B cell (primary cell): Measurements from ENCODE around the gene SLC35E3. TPM values are rescaled to one million over a fixed set of nuclear protein-coding genes. Genes with fewer than 3 reads are reported as not detected.

Experiments
- ATAC-seq: fragments of 200-7000 bp; cut with Tn5 transposase; one replicate; pipeline ENCODE4 v1.10.0; 2021; ENCODE audit warnings: low read depth, mild to moderate bottlenecking, moderate number of reproducible peaks, moderate library complexity
- CTCF ChIA-PET: fragments of 350-600 bp; sonication (Branson Sonifier 250); formaldehyde crosslinking; loops from one replicate; lab custom pipeline; 2021; ENCODE audit warnings: antibody characterized with exemption, inconsistent platforms; lab: Charles Lee
- POLR2A ChIA-PET: fragments of 350-600 bp; sonication (Branson Sonifier 250); formaldehyde crosslinking; loops from one replicate; lab custom pipeline; 2021; ENCODE audit warnings: antibody characterized with exemption; lab: Charles Lee
- DNase-seq: peaks from one replicate; pipeline ENCODE4 v3.0.0; 2013
- H2AFZ ChIP-seq: 2 replicates; pipeline ENCODE4 v1.6.1; 2012; ENCODE audit warnings: mild to moderate bottlenecking, low read depth, low read length; ENCODE audit not compliant: insufficient read depth, poor library complexity, severe bottlenecking
- H3K27ac ChIP-seq, 2 donors: 1 replicate in 1 of 2; 2 replicates in 1 of 2; pipeline ENCODE4 v1.5.1; 2012 to 2013; ENCODE audit warnings: low read length in 2 of 2, mild to moderate bottlenecking in 2 of 2, moderate library complexity in 1 of 2
- H3K27me3 ChIP-seq, 4 experiments: fragments of 200-600 bp in 1 of 4; sonication (generic) in 1 of 4; replicated peaks in 1 of 4; 1 replicate in 2 of 4; 2 replicates in 2 of 4; pipeline versions ENCODE4 v1.6.1 to v1.7.0; 2013 to 2016; ENCODE audit warnings: low read length in 3 of 4, mild to moderate bottlenecking in 2 of 4, mixed read lengths in 1 of 4, moderate library complexity in 1 of 4; ENCODE audit not compliant: insufficient read depth in 4 of 4, control insufficient read depth in 3 of 4; ENCODE audit errors: control extremely low read depth in 1 of 4
- H3K36me3 ChIP-seq, 2 experiments: replicated peaks in 1 of 2; 1 replicate in 1 of 2; 2 replicates in 1 of 2; pipeline versions ENCODE4 v1.6.1 to v1.7.1; 2013; ENCODE audit warnings: low read length in 1 of 2; ENCODE audit not compliant: insufficient read depth in 2 of 2, control insufficient read depth in 1 of 2; ENCODE audit errors: control extremely low read depth in 1 of 2, extremely low read depth in 1 of 2
- H3K4me1 ChIP-seq, 2 donors: fragments of 200-600 bp in 1 of 2; sonication (generic) in 1 of 2; 1 replicate in 1 of 2; 2 replicates in 1 of 2; pipeline versions ENCODE4 v1.5.1 to v1.6.1; 2013 to 2017; ENCODE audit warnings: low read length in 2 of 2; ENCODE audit not compliant: control insufficient read depth in 2 of 2, insufficient read depth in 2 of 2
- H3K4me2 ChIP-seq: replicated peaks from 2 replicates; pipeline ENCODE3; 2012; ENCODE audit warnings: mild to moderate bottlenecking, low read depth, low read length; ENCODE audit not compliant: poor library complexity, severe bottlenecking
- H3K4me3 ChIP-seq, 5 experiments: fragments of 200-600 bp in 1 of 5; sonication (generic) in 1 of 5; 1 replicate in 3 of 5; 2 replicates in 2 of 5; pipeline versions ENCODE4 v1.5.1 to v1.7.0; 2011 to 2016; ENCODE audit warnings: low read length in 4 of 5, mild to moderate bottlenecking in 4 of 5, low read depth in 2 of 5, control low read depth in 1 of 5, moderate library complexity in 1 of 5; ENCODE audit not compliant: insufficient read depth in 1 of 5; ENCODE audit errors: control extremely low read depth in 1 of 5, extremely low read depth in 1 of 5
- H3K79me2 ChIP-seq: fragments of 200-600 bp; sonication (generic); one replicate; pipeline ENCODE4 v1.6.0; 2016; ENCODE audit warnings: low read length; ENCODE audit not compliant: control insufficient read depth, insufficient read depth
- H3K9ac ChIP-seq: fragments of 200-600 bp; sonication (generic); 2 replicates; pipeline ENCODE4 v1.6.1; 2017; ENCODE audit warnings: mild to moderate bottlenecking, low read length, moderate library complexity
- H3K9me3 ChIP-seq, 3 donors: one replicate each; pipeline versions ENCODE4 v1.6.1 to v1.7.1; 2013; ENCODE audit warnings: low read length in 2 of 3; ENCODE audit not compliant: control insufficient read depth in 2 of 3, insufficient read depth in 1 of 3; ENCODE audit errors: control extremely low read depth in 1 of 3
- H4K20me1 ChIP-seq: 2 replicates; pipeline ENCODE4 v1.6.0; 2012; ENCODE audit warnings: mild to moderate bottlenecking, low read length; ENCODE audit not compliant: insufficient read depth, control insufficient read depth, poor library complexity, severe bottlenecking
- H3K27ac Mint-ChIP-seq: one replicate; pipeline ENCODE4 v1.8.0; 2021; ENCODE audit warnings: mixed read lengths
- H3K27me3 Mint-ChIP-seq: one replicate; pipeline ENCODE4 v1.8.0; 2021; ENCODE audit warnings: mixed read lengths
- H3K4me1 Mint-ChIP-seq: one replicate; pipeline ENCODE4 v1.8.0; 2021; ENCODE audit warnings: mixed read lengths
- H3K4me3 Mint-ChIP-seq: one replicate; pipeline ENCODE4 v1.8.0; 2021; ENCODE audit warnings: mixed read lengths
- H3K9me3 Mint-ChIP-seq: one replicate; pipeline ENCODE4 v1.8.0; 2022; ENCODE audit warnings: mixed read lengths; ENCODE audit not compliant: insufficient read depth
- EZH2 ChIP-seq: IDR thresholded peaks from 2 replicates; pipeline ENCODE4 v1.6.1; 2012; ENCODE audit warnings: borderline replicate concordance, low read depth, mild to moderate bottlenecking, moderate library complexity, low read length; ENCODE audit not compliant: insufficient read depth, poor library complexity, severe bottlenecking
- WGBS: methylation state at CpG from one replicate; pipeline ENCODE4 v1.1.5; 2013; ENCODE audit warnings: missing lambda C conversion rate; ENCODE audit not compliant: insufficient coverage; 5-methylcytosine and 5-hydroxymethylcytosine counted together
- intact Hi-C: fragments of 100-400 bp; cut with micrococcal nuclease; formaldehyde crosslinking; loops from one replicate; pipeline ENCODE4 v1.10.0; 2022
- polyA plus RNA-seq: library from polyadenylated mRNA; depleted of rRNA; stranded (reverse); fragments of >200 nt; gene quantifications from 2 replicates; pipeline ENCODE4 v1.2.3, GENCODE V29; 2012
- total RNA-seq, 2 donors: library from RNA; stranded (reverse); fragments of 120-200 nt in 1 of 2; gene quantifications; 1 replicate in 1 of 2; 2 replicates in 1 of 2; pipeline versions ENCODE4 v1.2.3 to v1.2.4, GENCODE V29; 2013 to 2022
- TF ChIP-seq, protein P1 (sequence below): fragments of 200-600 bp; IDR thresholded peaks from one replicate; pipeline ENCODE4 v1.8.0; 2022; ENCODE audit warnings: antibody characterized with exemption, mild to moderate bottlenecking

SLC35E3 gene
- total and polyA plus RNA-seq, 2 donors (not counting 1 experiment from before 2014, with no cell fraction given): 7.0 to 15.1 TPM

DNA sequence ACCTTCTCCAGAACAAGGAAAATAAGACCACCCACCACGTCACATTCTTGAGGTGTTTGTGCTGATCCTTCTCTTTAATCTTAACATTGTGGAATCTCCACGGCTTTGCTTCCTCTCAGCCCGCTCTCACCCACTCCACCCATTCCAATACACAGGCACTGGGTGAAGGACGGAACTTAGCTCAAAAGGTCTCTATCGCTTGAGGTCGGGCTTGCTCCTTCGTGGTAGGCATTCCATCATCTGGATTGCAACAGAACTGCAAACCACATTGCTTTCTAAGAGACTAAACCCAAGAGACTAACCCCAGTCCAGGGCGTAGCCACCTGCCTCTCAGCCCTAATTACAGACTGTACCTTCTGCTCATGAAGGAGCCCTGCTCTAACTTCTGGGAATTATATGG, 38.0 kb downstream of the SLC35E3 start:
- no peak overlapping the region for H2AFZ ChIP-seq
- no peak overlapping the region for H3K27ac ChIP-seq
- intact Hi-C loops: no loop called here
- no peaks in the 10 kb centered on the region for H3K27me3 ChIP-seq
- no peaks in the 10 kb centered on the region for H3K9me3 Mint-ChIP-seq
- POLR2A ChIA-PET: no interaction called here
- TF ChIP-seq, protein P1, sequence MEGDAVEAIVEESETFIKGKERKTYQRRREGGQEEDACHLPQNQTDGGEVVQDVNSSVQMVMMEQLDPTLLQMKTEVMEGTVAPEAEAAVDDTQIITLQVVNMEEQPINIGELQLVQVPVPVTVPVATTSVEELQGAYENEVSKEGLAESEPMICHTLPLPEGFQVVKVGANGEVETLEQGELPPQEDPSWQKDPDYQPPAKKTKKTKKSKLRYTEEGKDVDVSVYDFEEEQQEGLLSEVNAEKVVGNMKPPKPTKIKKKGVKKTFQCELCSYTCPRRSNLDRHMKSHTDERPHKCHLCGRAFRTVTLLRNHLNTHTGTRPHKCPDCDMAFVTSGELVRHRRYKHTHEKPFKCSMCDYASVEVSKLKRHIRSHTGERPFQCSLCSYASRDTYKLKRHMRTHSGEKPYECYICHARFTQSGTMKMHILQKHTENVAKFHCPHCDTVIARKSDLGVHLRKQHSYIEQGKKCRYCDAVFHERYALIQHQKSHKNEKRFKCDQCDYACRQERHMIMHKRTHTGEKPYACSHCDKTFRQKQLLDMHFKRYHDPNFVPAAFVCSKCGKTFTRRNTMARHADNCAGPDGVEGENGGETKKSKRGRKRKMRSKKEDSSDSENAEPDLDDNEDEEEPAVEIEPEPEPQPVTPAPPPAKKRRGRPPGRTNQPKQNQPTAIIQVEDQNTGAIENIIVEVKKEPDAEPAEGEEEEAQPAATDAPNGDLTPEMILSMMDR: no peak
- no peak for TF ChIP-seq EZH2
- no peaks in the 10 kb centered on the region for H3K27me3 Mint-ChIP-seq
- no peaks in the 10 kb centered on the region for H3K9me3 ChIP-seq
- no peak overlapping the region for H3K4me2 ChIP-seq
- H3K9ac ChIP-seq: no peak overlapping the region
- H3K4me3 ChIP-seq: no peak overlapping the region
- CTCF ChIA-PET: no interaction called here
- ATAC-seq (no peak), DNase-seq (no peak)
- 91% methylated on average over 5 of the region's 8 CpGs for WGBS
- H3K4me3 Mint-ChIP-seq: no peak overlapping the region
- no peaks in the 10 kb centered on the region for H3K79me2 ChIP-seq
- H4K20me1 ChIP-seq: no peaks in the 10 kb centered on the region
- H3K27ac Mint-ChIP-seq: no peak overlapping the region
- no peaks in the 10 kb centered on the region for H3K36me3 ChIP-seq
- peaks cover 10% of the 10 kb centered on the region for H3K4me1 Mint-ChIP-seq
- peaks cover 9 to 12% of the 10 kb centered on the region in 2 donors for H3K4me1 ChIP-seq

- DNase-seq: no peak
- Mint-ChIP-seq H3K4me3 (no peak overlapping the region), H3K4me1 (peaks cover 15% of the 10 kb centered on the region), H3K27me3 (no peaks in the 10 kb centered on the region), H3K27ac (no peak overlapping the region), H3K9me3 (no peaks in the 10 kb centered on the region)
- ChIA-PET CTCF (no interaction called here), POLR2A (no interaction called here)
- Histone ChIP-seq H3K79me2 (no peaks in the 10 kb centered on the region), H3K4me2 (no peak overlapping the region), H4K20me1 (no peaks in the 10 kb centered on the region), H3K36me3 (no peaks in the 10 kb centered on the region), H3K9me3 (no peaks in the 10 kb centered on the region), H3K4me1 (peaks cover 9 to 12% of the 10 kb centered on the region in 2 donors), H3K27me3 (no peaks in the 10 kb centered on the region), H3K4me3 (no peak overlapping the region), H3K27ac (no peak overlapping the region), H3K9ac (no peak overlapping the region), H2AFZ (no peak overlapping the region)
- intact Hi-C loops: no loop called here
- 80% methylated on average over 1 of the region's 2 CpGs for WGBS
- TF ChIP-seq EZH2: no peak
- TF ChIP-seq, protein P1: no peak
- no peak for ATAC-seq
These were observed 39.4 kb downstream of the SLC35E3 start for GRCh38 chr12:68785358-68785757.
